H1 (cell line): ENCODE results near the gene MAP7. TPM values are rescaled to one million over a fixed set of nuclear protein-coding genes. Genes with fewer than 3 reads are reported as not detected.

Experiments
- CTCF ChIA-PET: fragments of 300-600 bp; sonication (Branson Sonifier 250); formaldehyde crosslinking; loops from one replicate; lab custom pipeline; 2021; ENCODE audit not compliant: partially characterized antibody; lab: Charles Lee
- POLR2A ChIA-PET: fragments of 300-600 bp; sonication (Branson Sonifier 250); formaldehyde crosslinking; loops from one replicate; lab custom pipeline; 2021; ENCODE audit warnings: inconsistent platforms; ENCODE audit not compliant: partially characterized antibody; lab: Charles Lee
- DNase-seq, 2 experiments: peaks; one replicate each; pipeline versions ENCODE4 v3.0.0 to v3.0.0-alpha.2; 2010 to 2022; ENCODE audit warnings: low spot score in 2 of 2, low read depth in 1 of 2, mixed read lengths in 1 of 2
- FAIRE-seq: peaks from 2 replicates; lab custom pipeline; 2011; peaks lifted over from hg19 to GRCh38; lab: Jason Lieb, UNC
- H2AFZ ChIP-seq: 2 replicates; pipeline ENCODE4 v1.8.1; 2012; ENCODE audit warnings: low read length, inconsistent platforms
- H2AK5ac ChIP-seq: 2 replicates; pipeline ENCODE4 v1.6.1; 2013; ENCODE audit warnings: low read depth, low read length
- H2BK120ac ChIP-seq: replicated peaks from 2 replicates; pipeline ENCODE3; 2013; ENCODE audit warnings: low read depth, low read length, inconsistent platforms
- H2BK12ac ChIP-seq: 2 replicates; pipeline ENCODE4 v1.6.1; 2013; ENCODE audit warnings: low read depth, low read length
- H2BK15ac ChIP-seq: 2 replicates; pipeline ENCODE4 v1.6.1; 2013; ENCODE audit warnings: low read length
- H2BK20ac ChIP-seq: 2 replicates; pipeline ENCODE4 v1.6.1; 2013; ENCODE audit warnings: low read length
- H2BK5ac ChIP-seq: 2 replicates; pipeline ENCODE4 v1.6.1; 2013; ENCODE audit warnings: low read depth, low read length
- H3K14ac ChIP-seq: 2 replicates; pipeline ENCODE4 v1.6.1; 2013; ENCODE audit warnings: inconsistent platforms; ENCODE audit not compliant: insufficient read length
- H3K18ac ChIP-seq: 2 replicates; pipeline ENCODE4 v1.6.1; 2013; ENCODE audit warnings: low read length; ENCODE audit errors: extremely low read depth
- H3K23ac ChIP-seq: 2 replicates; pipeline ENCODE4 v1.6.1; 2013; ENCODE audit warnings: inconsistent platforms; ENCODE audit not compliant: insufficient read length
- H3K23me2 ChIP-seq: 2 replicates; pipeline ENCODE4 v1.6.1; 2013; ENCODE audit warnings: low read depth, low read length
- H3K27ac ChIP-seq: 2 replicates; pipeline ENCODE4 v1.6.1; 2011; ENCODE audit warnings: low read depth, low read length, inconsistent platforms
- H3K27me3 ChIP-seq, 4 experiments: replicated peaks in 1 of 4; 1 replicate in 1 of 4; 2 replicates in 3 of 4; pipeline versions ENCODE4 v1.6.1 to v1.8.1; 2011 to 2013; ENCODE audit warnings: low read length in 3 of 4, mild to moderate bottlenecking in 3 of 4, inconsistent platforms in 2 of 4, mixed read lengths in 2 of 4, moderate library complexity in 1 of 4; ENCODE audit not compliant: control insufficient read depth in 3 of 4, insufficient read depth in 3 of 4; ENCODE audit errors: extremely low read depth in 1 of 4
- H3K36me3 ChIP-seq, 4 experiments: 2 replicates each; pipeline versions ENCODE4 v1.6.1 to v1.8.1; 2011 to 2013; ENCODE audit warnings: mild to moderate bottlenecking in 4 of 4, low read length in 3 of 4, moderate library complexity in 2 of 4, control low read depth in 1 of 4, inconsistent platforms in 1 of 4; ENCODE audit not compliant: insufficient read depth in 4 of 4, control insufficient read depth in 2 of 4
- H3K4ac ChIP-seq: replicated peaks from 2 replicates; pipeline ENCODE3; 2013; ENCODE audit warnings: low read length, low read depth, mixed read lengths, inconsistent platforms; ENCODE audit not compliant: insufficient read length
- H3K4me1 ChIP-seq, 4 experiments: replicated peaks in 1 of 4; 1 replicate in 1 of 4; 2 replicates in 3 of 4; pipeline versions ENCODE4 v1.6.1 to v1.8.1; 2011 to 2013; ENCODE audit warnings: low read length in 3 of 4, inconsistent platforms in 2 of 4, mixed read lengths in 1 of 4; ENCODE audit not compliant: insufficient read depth in 4 of 4, control insufficient read depth in 3 of 4
- H3K4me2 ChIP-seq, 2 experiments: 2 replicates each; pipeline versions ENCODE4 v1.6.1 to v1.8.1; 2011 to 2013; ENCODE audit warnings: low read depth in 2 of 2, low read length in 2 of 2, control low read depth in 1 of 2, inconsistent platforms in 1 of 2, mild to moderate bottlenecking in 1 of 2; ENCODE audit not compliant: insufficient read depth in 1 of 2
- H3K4me3 ChIP-seq, 4 experiments: fragments of 200-600, 300-600 bp in 1 of 4; sonication (generic), shearing (Covaris generic), sonication (Bioruptor Twin) in 1 of 4; 2 replicates each; pipeline versions ENCODE4 v1.5.1 to v1.8.1; 2011 to 2016; ENCODE audit warnings: low read length in 4 of 4, low read depth in 3 of 4, control low read depth in 2 of 4, inconsistent platforms in 2 of 4, mild to moderate bottlenecking in 2 of 4, mixed read lengths in 1 of 4, moderate library complexity in 1 of 4; ENCODE audit not compliant: insufficient read depth in 2 of 4; ENCODE audit errors: extremely low read depth in 1 of 4
- H3K56ac ChIP-seq: replicated peaks from 2 replicates; pipeline ENCODE3; 2013; ENCODE audit warnings: low read depth, mild to moderate bottlenecking, mixed read lengths, low read length, inconsistent platforms; ENCODE audit not compliant: insufficient read length
- H3K79me1 ChIP-seq: 2 replicates; pipeline ENCODE4 v1.6.1; 2013; ENCODE audit warnings: low read depth, low read length, control low read depth
- H3K79me2 ChIP-seq, 2 experiments: 2 replicates each; pipeline versions ENCODE4 v1.6.1 to v1.8.1; 2012 to 2013; ENCODE audit warnings: low read length in 2 of 2, mild to moderate bottlenecking in 2 of 2, inconsistent platforms in 1 of 2; ENCODE audit not compliant: insufficient read depth in 2 of 2, control insufficient read depth in 1 of 2
- H3K9ac ChIP-seq, 4 experiments: replicated peaks in 1 of 4; 1 replicate in 1 of 4; 2 replicates in 3 of 4; pipeline versions ENCODE4 v1.6.1 to v1.8.1; 2011 to 2013; ENCODE audit warnings: low read depth in 3 of 4, low read length in 3 of 4, control low read depth in 2 of 4, mild to moderate bottlenecking in 2 of 4, moderate library complexity in 2 of 4, inconsistent platforms in 1 of 4; ENCODE audit errors: extremely low read depth in 1 of 4
- H3K9me3 ChIP-seq, 2 experiments: 2 replicates each; pipeline versions ENCODE4 v1.6.1 to v1.8.1; 2012 to 2013; ENCODE audit warnings: mild to moderate bottlenecking in 2 of 2, moderate library complexity in 2 of 2, control low read depth in 1 of 2, inconsistent platforms in 1 of 2, low read depth in 1 of 2, low read length in 1 of 2, mixed read lengths in 1 of 2; ENCODE audit not compliant: insufficient read depth in 2 of 2
- H4K20me1 ChIP-seq, 2 experiments: replicated peaks in 1 of 2; 2 replicates each; pipeline versions ENCODE3 to v1.8.1; 2011 to 2013; ENCODE audit warnings: inconsistent platforms in 2 of 2, low read length in 2 of 2, mild to moderate bottlenecking in 1 of 2; ENCODE audit not compliant: insufficient read depth in 2 of 2, control insufficient read depth in 1 of 2
- H4K5ac ChIP-seq: 2 replicates; pipeline ENCODE4 v1.6.1; 2013; ENCODE audit warnings: low read length, low read depth, mixed read lengths, inconsistent platforms; ENCODE audit not compliant: insufficient read length
- H4K8ac ChIP-seq: 2 replicates; pipeline ENCODE4 v1.8.0; 2013; ENCODE audit warnings: mild to moderate bottlenecking, moderate library complexity, low read length, inconsistent platforms; ENCODE audit not compliant: insufficient read depth; ENCODE audit errors: extremely low read depth
- H4K91ac ChIP-seq: replicated peaks from 2 replicates; pipeline ENCODE3; 2013; ENCODE audit warnings: low read length, mixed read lengths, inconsistent platforms; ENCODE audit not compliant: insufficient read length
- ATF3 ChIP-seq: IDR thresholded peaks from 2 replicates; pipeline ENCODE4 v1.6.1; 2011; ENCODE audit warnings: low read depth, mild to moderate bottlenecking, low read length; ENCODE audit not compliant: insufficient read depth
- CHD2 ChIP-seq: IDR thresholded peaks from 2 replicates; pipeline ENCODE4 v1.6.1; 2012; ENCODE audit warnings: low read length, improper control_type of control experiment
- EZH2 ChIP-seq: fragments of 200-600 bp; sonication (generic); IDR thresholded peaks from 2 replicates; pipeline ENCODE4 v1.7.1; 2012; ENCODE audit warnings: low read depth, mild to moderate bottlenecking, moderate library complexity, low read length, inconsistent platforms; ENCODE audit not compliant: severe bottlenecking
- NANOG ChIP-seq: IDR thresholded peaks from 2 replicates; pipeline ENCODE4 v1.6.1; 2011; ENCODE audit warnings: low read length, low read depth, mild to moderate bottlenecking, inconsistent platforms; ENCODE audit not compliant: insufficient read depth, poor library complexity, severe bottlenecking
- PHF8 ChIP-seq: fragments of 200-600 bp; sonication (generic); conservative IDR thresholded peaks from 2 replicates; pipeline ENCODE4 v1.7.1; 2012; ENCODE audit warnings: low read depth, mild to moderate bottlenecking, inconsistent platforms, low read length, moderate library complexity
- RBBP5 ChIP-seq: IDR thresholded peaks from 2 replicates; pipeline ENCODE4 v1.7.1; 2012; ENCODE audit warnings: low read depth, mild to moderate bottlenecking, inconsistent platforms, low read length, moderate library complexity, borderline replicate concordance
- SIX5 ChIP-seq: IDR thresholded peaks from 2 replicates; pipeline ENCODE4 v1.6.1; 2011; ENCODE audit warnings: mild to moderate bottlenecking, low read depth, low read length
- SUZ12 ChIP-seq: fragments of 200-600 bp; sonication (generic); IDR thresholded peaks from 2 replicates; pipeline ENCODE4 v1.6.1; 2012; ENCODE audit warnings: mild to moderate bottlenecking, inconsistent platforms, low read length, moderate library complexity, mixed read lengths
- USF2 ChIP-seq: IDR thresholded peaks from 2 replicates; pipeline ENCODE4 v1.6.1; 2011; ENCODE audit warnings: low read length, improper control_type of control experiment
- YY1 ChIP-seq: IDR thresholded peaks from 2 replicates; pipeline ENCODE4 v1.6.1; 2011; ENCODE audit warnings: low read depth, mild to moderate bottlenecking, low read length
- WGBS, 2 experiments: shearing (Covaris generic) in 1 of 2; methylation state at CpG; one replicate each; pipeline versions ENCODE4 v1.1.6 to v1.1.7; 2013 to 2015; ENCODE audit warnings: low lambda C conversion rate in 2 of 2, mixed read lengths in 2 of 2, inconsistent platforms in 1 of 2, low coverage in 1 of 2, missing lambda C conversion rate in 1 of 2; ENCODE audit not compliant: insufficient replicate concordance in 2 of 2, insufficient coverage in 1 of 2, insufficient read length in 1 of 2; ENCODE audit errors: extremely low coverage in 1 of 2, missing lambda C conversion rate in 1 of 2; 5-methylcytosine and 5-hydroxymethylcytosine counted together
- polyA plus RNA-seq, 7 experiments: library from polyadenylated mRNA; depleted of rRNA in 3 of 7; stranded (reverse) in 5 of 7; unstranded in 2 of 7; fragments of >200 nt in 5 of 7; fragments of 200-250 nt in 2 of 7; gene quantifications; 1 replicate in 5 of 7; 2 replicates in 1 of 7; 4 replicates in 1 of 7; pipeline versions ENCODE4 v1.2.1 to v1.2.3, GENCODE V29; 2011 to 2013; ENCODE audit warnings: missing spikeins in 2 of 7, mixed read lengths in 2 of 7
- total RNA-seq: library from RNA; stranded (reverse); fragmentation: NEBNext Ultra II Directional; extraction: Animal tissue kit (Norgen Biotek cat#: 25700); gene quantifications from 2 replicates; pipeline ENCODE4 v1.2.1, GENCODE V29; 2021

MAP7 gene
- total and polyA plus RNA-seq, 2 of the 8 experiments (the other 6 are each of a cell fraction or from before 2014, with no cell fraction given) = 13.5 to 66.9 TPM

- Histone ChIP-seq H2BK12ac (no peak overlapping the region), H3K27me3 (no peaks in the 10 kb centered on the region), H3K36me3 (no peaks in the 10 kb centered on the region), H2AFZ (no peak overlapping the region), H3K4me2 (no peak overlapping the region), H3K27ac (no peak overlapping the region), H2BK120ac (no peak overlapping the region), H3K18ac (no peak overlapping the region), H2BK15ac (no peak overlapping the region), H3K23ac (no peak overlapping the region), H3K4ac (no peak overlapping the region), H2AK5ac (0 out of 2 replicates have a peak overlapping the region, but pooled peaks have one; percentile 44), H4K20me1 (peaks cover 0 to 4% of the 10 kb centered on the region in 2 experiments), H3K9me3 (no peaks in the 10 kb centered on the region), H3K23me2 (no peaks in the 10 kb centered on the region; the same call in 1 of the 2 replicates), H2BK5ac (no peak overlapping the region), H3K9ac (no peak overlapping the region), H2BK20ac (no peak overlapping the region), H3K4me3 (no peak overlapping the region), H3K79me2 (peaks cover 0 to 77% of the 10 kb centered on the region in 2 experiments; a peak in 3 of 4 replicates), H3K79me1 (peaks cover 8% of the 10 kb centered on the region; the same call in 1 of the 2 replicates), H3K14ac (no peak overlapping the region), H4K91ac (no peak overlapping the region), H4K8ac (no peak overlapping the region), H3K4me1 (peaks cover 0 to 3% (median 3%) of the 10 kb centered on the region in 4 experiments; a peak in 4 of 7 replicates), H3K56ac (no peak overlapping the region), H4K5ac (no peak overlapping the region)
- DNase-seq (no peak), FAIRE-seq (no peak)
- ChIA-PET POLR2A (no interaction called here), CTCF (interaction anchor here (0.7 to 1.0 kb wide), 4 partner anchors 15 to 120 kb away, joined by 3 to 4 read pairs (median 3); no protein-coding TSS in a partner anchor)
- 89% methylated on average over 7 of the region's 7 CpGs; no CpG with 5 or more reads in 1 of the 2 experiments for WGBS, 2 experiments
- TF ChIP-seq ATF3 (no peak), NANOG (no peak), EZH2 (no peak), PHF8 (no peak), SIX5 (no peak), YY1 (no peak), USF2 (no peak), CHD2 (no peak), SUZ12 (no peak), RBBP5 (no peak)
Observed at GRCh38 chr6:136426627-136427377, 123.4 kb downstream of the MAP7 start.
